HepG2 (cell line): Measurements from ENCODE around the gene BCORL1. TPM values are rescaled to one million over a fixed set of nuclear protein-coding genes. Genes with fewer than 3 reads are reported as not detected.

Experiments used
- ATAC-seq: fragments of 200-7000 bp; cut with Tn5 transposase; 3 replicates; pipeline ENCODE4 v1.9.1; 2020; ENCODE audit warnings: mild to moderate bottlenecking, moderate library complexity
- BruUV-seq: library from RNA; stranded (reverse); fragments of 400-500 nt; replicated peaks from 2 replicates; lab custom pipeline; 2021; lab: Mats Ljungman, UMichigan
- CTCF ChIA-PET: fragments of 300-600 bp; formaldehyde crosslinking; extraction: SDS; loops from one replicate; lab custom pipeline; 2021; ENCODE audit warnings: low total read pairs, inconsistent platforms, low intra/inter-chr PET ratio; lab: Yijun Ruan, JAX
- POLR2A ChIA-PET: fragments of 350-600 bp; sonication (Branson Sonifier 250); formaldehyde crosslinking; loops from one replicate; lab custom pipeline; 2020; ENCODE audit warnings: antibody characterized with exemption, inconsistent platforms; lab: Yijun Ruan, JAX
- DNase-seq: peaks from one replicate; pipeline ENCODE4 v3.0.0-alpha.2; 2015; ENCODE audit warnings: low spot score
- FAIRE-seq: peaks from 3 replicates; lab custom pipeline; 2011; peaks lifted over from hg19 to GRCh38; lab: Jason Lieb, UNC
- H2AFZ ChIP-seq: one replicate; pipeline ENCODE4 v1.6.1; 2011; ENCODE audit warnings: low read length, inconsistent platforms
- H3K27ac ChIP-seq: fragments of 300-600 bp; 3 replicates; pipeline ENCODE4 v1.8.0; 2011; ENCODE audit warnings: mixed run types, mild to moderate bottlenecking, mixed read lengths, low read length, inconsistent platforms; ENCODE audit not compliant: insufficient read depth; ENCODE audit errors: extremely low read length
- H3K27me3 ChIP-seq, 2 experiments: fragments of 200-600 bp in 1 of 2; 2 replicates in 1 of 2; 3 replicates in 1 of 2; pipeline versions ENCODE4 v1.6.0 to v1.8.0; 2011; ENCODE audit warnings: low read length in 2 of 2, mild to moderate bottlenecking in 2 of 2, moderate library complexity in 2 of 2, inconsistent platforms in 1 of 2; ENCODE audit not compliant: insufficient read depth in 2 of 2, control insufficient read depth in 1 of 2
- H3K36me3 ChIP-seq, 2 experiments: fragments of 200-600 bp in 1 of 2; replicated peaks in 1 of 2; 2 replicates in 1 of 2; 3 replicates in 1 of 2; pipeline versions ENCODE4 v1.5.1 to v1.8.0; 2011; ENCODE audit warnings: low read length in 2 of 2, inconsistent platforms in 1 of 2; ENCODE audit not compliant: insufficient read depth in 2 of 2, control insufficient read depth in 1 of 2
- H3K4me1 ChIP-seq: 2 replicates; pipeline ENCODE4 v1.5.1; 2012; ENCODE audit warnings: low read length, inconsistent platforms; ENCODE audit not compliant: insufficient read depth
- H3K4me2 ChIP-seq: 2 replicates; pipeline ENCODE4 v1.6.0; 2011; ENCODE audit warnings: low read depth, low read length, inconsistent platforms
- H3K4me3 ChIP-seq, 3 experiments: fragments of 200-600 bp in 1 of 3; sonication (generic), shearing (Covaris generic) in 1 of 3; replicated peaks in 1 of 3; 2 replicates each; pipeline ENCODE4 v1.5.1; 2011 to 2016; ENCODE audit warnings: low read length in 3 of 3, inconsistent platforms in 2 of 3, low read depth in 2 of 3, mild to moderate bottlenecking in 2 of 3, control low read depth in 1 of 3, mixed read lengths in 1 of 3; ENCODE audit not compliant: insufficient read depth in 1 of 3
- H3K79me2 ChIP-seq: one replicate; pipeline ENCODE4 v1.6.1; 2011; ENCODE audit warnings: low read length, inconsistent platforms; ENCODE audit not compliant: insufficient read depth
- H3K9ac ChIP-seq: 2 replicates; pipeline ENCODE4 v1.6.0; 2011; ENCODE audit warnings: mild to moderate bottlenecking, low read depth, low read length, inconsistent platforms; ENCODE audit not compliant: insufficient read depth
- H3K9me3 ChIP-seq: 2 replicates; pipeline ENCODE4 v1.5.1; 2012; ENCODE audit warnings: mild to moderate bottlenecking, low read length
- H4K20me1 ChIP-seq: 2 replicates; pipeline ENCODE4 v1.6.0; 2011; ENCODE audit warnings: inconsistent platforms, mild to moderate bottlenecking, low read length, moderate library complexity; ENCODE audit not compliant: insufficient read depth
- CEBPB ChIP-seq: IDR thresholded peaks from 2 replicates; pipeline ENCODE4 v1.6.1; 2011; ENCODE audit warnings: low read depth, low read length, improper control_type of control experiment, borderline replicate concordance
- EED ChIP-seq: sonication (generic); formaldehyde crosslinking; IDR thresholded peaks from 2 replicates; pipeline ENCODE4 v1.5.0; 2020; ENCODE audit warnings: mild to moderate bottlenecking, missing genetic modification reagents
- NFE2L1 ChIP-seq: sonication (generic); formaldehyde crosslinking; IDR thresholded peaks from 2 replicates; pipeline ENCODE4 v1.4.0; 2020; ENCODE audit warnings: missing genetic modification reagents, mild to moderate bottlenecking, borderline replicate concordance
- NFYC ChIP-seq: IDR thresholded peaks from 2 replicates; pipeline ENCODE4 v1.6.1; 2016; ENCODE audit warnings: missing genetic modification reagents, missing compliant biosample characterization
- RARG ChIP-seq: sonication (generic); formaldehyde crosslinking; IDR thresholded peaks from 2 replicates; pipeline ENCODE4 v1.4.0; 2020; ENCODE audit warnings: low read depth, mild to moderate bottlenecking, missing genetic modification reagents
- SIN3A ChIP-seq: IDR thresholded peaks from 2 replicates; pipeline ENCODE4 v1.6.1; 2011; ENCODE audit warnings: low read depth, mild to moderate bottlenecking, control low read depth, low read length, borderline replicate concordance
- SRSF4 ChIP-seq: fragments of 200-400 bp; formaldehyde crosslinking; IDR thresholded peaks from one replicate; pipeline ENCODE4 v1.6.1; 2018; ENCODE audit warnings: mild to moderate bottlenecking, low read depth, low read length, moderate library complexity; ENCODE audit not compliant: poor library complexity, severe bottlenecking
- ZFX ChIP-seq: sonication (generic); formaldehyde crosslinking; IDR thresholded peaks from 2 replicates; pipeline ENCODE4 v1.4.0; 2020; ENCODE audit warnings: mild to moderate bottlenecking, low read depth, missing genetic modification reagents, moderate library complexity
- ZMAT3 ChIP-seq: sonication (generic); formaldehyde crosslinking; conservative IDR thresholded peaks from 2 replicates; pipeline ENCODE4 v1.7.0; 2021; ENCODE audit warnings: missing genetic modification reagents
- ZNF24 ChIP-seq: fragments of 450-650 bp; IDR thresholded peaks from 2 replicates; pipeline ENCODE4 v1.6.1; 2017; ENCODE audit warnings: antibody characterized with exemption, mild to moderate bottlenecking
- ZNF253 ChIP-seq: sonication (generic); formaldehyde crosslinking; IDR thresholded peaks from 2 replicates; pipeline ENCODE4 v1.8.0; 2022; ENCODE audit warnings: mild to moderate bottlenecking, missing genetic modification reagents, borderline replicate concordance
- ZNF556 ChIP-seq: sonication (generic); formaldehyde crosslinking; IDR thresholded peaks from 2 replicates; pipeline ENCODE4 v1.4.0; 2020; ENCODE audit warnings: mild to moderate bottlenecking, missing genetic modification reagents, borderline replicate concordance
- ZNF652 ChIP-seq: IDR thresholded peaks from 2 replicates; pipeline ENCODE4 v1.6.1; 2016; ENCODE audit warnings: low read depth, borderline replicate concordance
- ZNF75D ChIP-seq: sonication (generic); formaldehyde crosslinking; IDR thresholded peaks from 2 replicates; pipeline ENCODE4 v1.8.1; 2023; ENCODE audit warnings: missing genetic modification reagents, mild to moderate bottlenecking, borderline replicate concordance
- ZNF879 ChIP-seq: sonication (generic); formaldehyde crosslinking; IDR thresholded peaks from 2 replicates; pipeline ENCODE4 v1.8.1; 2023; ENCODE audit warnings: missing genetic modification reagents
- ZSCAN20 ChIP-seq: sonication (generic); formaldehyde crosslinking; IDR thresholded peaks from 2 replicates; pipeline ENCODE4 v1.4.0; 2020; ENCODE audit warnings: missing genetic modification reagents, mild to moderate bottlenecking, borderline replicate concordance
- WGBS: methylation state at CpG from one replicate; pipeline ENCODE4 v1.1.6; 2017; ENCODE audit warnings: low lambda C conversion rate; 5-methylcytosine and 5-hydroxymethylcytosine counted together
- in situ Hi-C: cut with HindIII; loops from 2 replicates; pipeline ENCODE4 v1.10.0; 2017; ENCODE audit warnings: low pct_unique_long_range_greater_than_20kb; ENCODE audit not compliant: extremely low pct_ligation_motif_present
- intact Hi-C: fragments of 100-400 bp; cut with micrococcal nuclease; formaldehyde crosslinking; loops from one replicate; pipeline ENCODE4 v1.10.0; 2022; ENCODE audit not compliant: unreplicated experiment
- polyA plus RNA-seq, 8 experiments: library from polyadenylated mRNA; depleted of rRNA in 3 of 8; stranded (reverse) in 7 of 8; unstranded in 1 of 8; fragments of >200 nt; fragmentation: Illumina TruSeq in 4 of 8; extraction: Trizol in 4 of 8; gene quantifications; 2 replicates each; pipeline versions ENCODE4 v1.2.1 to v1.2.3, GENCODE V29; 2011 to 2016; ENCODE audit warnings: low read depth in 4 of 8, missing spikeins in 1 of 8, mixed read lengths in 1 of 8; ENCODE audit not compliant: insufficient read depth in 1 of 8
- total RNA-seq, 5 experiments: library from RNA; depleted of rRNA; stranded (reverse); fragments of >200 nt; fragmentation: Illumina TruSeq; extraction: Trizol; gene quantifications; 2 replicates each; pipeline ENCODE4 v1.2.3, GENCODE V29; 2016; ENCODE audit warnings: low read depth in 1 of 5
- TF ChIP-seq, protein P1 (sequence below): sonication (generic); formaldehyde crosslinking; IDR thresholded peaks from 2 replicates; pipeline ENCODE4 v1.5.0; 2020; ENCODE audit warnings: mild to moderate bottlenecking, missing genetic modification reagents, borderline replicate concordance
- TF ChIP-seq, protein P2 (sequence below): sonication (generic); formaldehyde crosslinking; IDR thresholded peaks from 2 replicates; pipeline ENCODE4 v1.4.0; 2020; ENCODE audit warnings: missing genetic modification reagents

The BCORL1 gene
- total and polyA plus RNA-seq, 2 of the 13 experiments (the other 11 are each of a cell fraction or from before 2014, with no cell fraction given), result 0.67 to 1.4 TPM

DNA sequence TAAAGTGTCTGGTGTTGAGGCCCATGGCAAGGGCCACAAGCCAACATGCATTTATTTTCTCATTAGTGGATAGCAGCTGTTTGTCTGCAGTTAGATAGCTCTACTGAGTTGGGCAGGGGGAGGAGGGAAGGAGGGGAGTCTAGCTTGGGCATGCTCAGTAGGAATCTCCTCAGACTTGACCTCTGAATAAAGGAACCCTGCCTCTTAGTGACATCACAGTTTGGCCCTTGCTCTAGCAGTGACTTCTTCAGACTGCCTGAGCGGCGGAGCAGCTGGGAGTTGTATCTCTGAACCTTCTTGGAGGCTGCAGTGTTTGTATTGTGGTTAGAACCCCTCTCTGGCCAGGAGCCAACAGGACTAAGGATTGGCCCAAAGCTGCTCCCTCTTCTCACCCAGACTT lies 57.4 kb downstream of the BCORL1 start:
- H3K4me2 ChIP-seq, result no peak overlapping the region
- no peak overlapping the region for H3K9ac ChIP-seq
- TF ChIP-seq NFYC (no peak), ZNF652 (CRISPR knock-in tag) (no peak), SIN3A (no peak), CEBPB (no peak), EED (CRISPR knock-in tag) (no peak), ZNF24 (no peak), ZNF75D (CRISPR knock-in tag) (no peak), ZNF253 (CRISPR knock-in tag) (no peak), SRSF4 (no peak), ZNF879 (CRISPR knock-in tag) (no peak), RARG (no peak), ZFX (CRISPR knock-in tag) (no peak), NFE2L1 (no peak), ZNF556 (CRISPR knock-in tag) (no peak), ZMAT3 (CRISPR knock-in tag) (no peak), ZSCAN20 (no peak)
- TF ChIP-seq, protein P1, sequence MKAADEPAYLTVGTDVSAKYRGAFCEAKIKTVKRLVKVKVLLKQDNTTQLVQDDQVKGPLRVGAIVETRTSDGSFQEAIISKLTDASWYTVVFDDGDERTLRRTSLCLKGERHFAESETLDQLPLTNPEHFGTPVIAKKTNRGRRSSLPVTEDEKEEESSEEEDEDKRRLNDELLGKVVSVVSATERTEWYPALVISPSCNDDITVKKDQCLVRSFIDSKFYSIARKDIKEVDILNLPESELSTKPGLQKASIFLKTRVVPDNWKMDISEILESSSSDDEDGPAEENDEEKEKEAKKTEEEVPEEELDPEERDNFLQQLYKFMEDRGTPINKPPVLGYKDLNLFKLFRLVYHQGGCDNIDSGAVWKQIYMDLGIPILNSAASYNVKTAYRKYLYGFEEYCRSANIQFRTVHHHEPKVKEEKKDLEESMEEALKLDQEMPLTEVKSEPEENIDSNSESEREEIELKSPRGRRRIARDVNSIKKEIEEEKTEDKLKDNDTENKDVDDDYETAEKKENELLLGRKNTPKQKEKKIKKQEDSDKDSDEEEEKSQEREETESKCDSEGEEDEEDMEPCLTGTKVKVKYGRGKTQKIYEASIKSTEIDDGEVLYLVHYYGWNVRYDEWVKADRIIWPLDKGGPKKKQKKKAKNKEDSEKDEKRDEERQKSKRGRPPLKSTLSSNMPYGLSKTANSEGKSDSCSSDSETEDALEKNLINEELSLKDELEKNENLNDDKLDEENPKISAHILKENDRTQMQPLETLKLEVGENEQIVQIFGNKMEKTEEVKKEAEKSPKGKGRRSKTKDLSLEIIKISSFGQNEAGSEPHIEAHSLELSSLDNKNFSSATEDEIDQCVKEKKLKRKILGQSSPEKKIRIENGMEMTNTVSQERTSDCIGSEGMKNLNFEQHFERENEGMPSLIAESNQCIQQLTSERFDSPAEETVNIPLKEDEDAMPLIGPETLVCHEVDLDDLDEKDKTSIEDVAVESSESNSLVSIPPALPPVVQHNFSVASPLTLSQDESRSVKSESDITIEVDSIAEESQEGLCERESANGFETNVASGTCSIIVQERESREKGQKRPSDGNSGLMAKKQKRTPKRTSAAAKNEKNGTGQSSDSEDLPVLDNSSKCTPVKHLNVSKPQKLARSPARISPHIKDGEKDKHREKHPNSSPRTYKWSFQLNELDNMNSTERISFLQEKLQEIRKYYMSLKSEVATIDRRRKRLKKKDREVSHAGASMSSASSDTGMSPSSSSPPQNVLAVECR, result no peak
- TF ChIP-seq, protein P2, sequence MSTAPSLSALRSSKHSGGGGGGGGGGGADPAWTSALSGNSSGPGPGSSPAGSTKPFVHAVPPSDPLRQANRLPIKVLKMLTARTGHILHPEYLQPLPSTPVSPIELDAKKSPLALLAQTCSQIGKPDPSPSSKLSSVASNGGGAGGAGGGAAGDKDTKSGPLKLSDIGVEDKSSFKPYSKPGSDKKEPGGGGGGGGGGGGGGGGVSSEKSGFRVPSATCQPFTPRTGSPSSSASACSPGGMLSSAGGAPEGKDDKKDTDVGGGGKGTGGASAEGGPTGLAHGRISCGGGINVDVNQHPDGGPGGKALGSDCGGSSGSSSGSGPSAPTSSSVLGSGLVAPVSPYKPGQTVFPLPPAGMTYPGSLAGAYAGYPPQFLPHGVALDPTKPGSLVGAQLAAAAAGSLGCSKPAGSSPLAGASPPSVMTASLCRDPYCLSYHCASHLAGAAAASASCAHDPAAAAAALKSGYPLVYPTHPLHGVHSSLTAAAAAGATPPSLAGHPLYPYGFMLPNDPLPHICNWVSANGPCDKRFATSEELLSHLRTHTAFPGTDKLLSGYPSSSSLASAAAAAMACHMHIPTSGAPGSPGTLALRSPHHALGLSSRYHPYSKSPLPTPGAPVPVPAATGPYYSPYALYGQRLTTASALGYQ (CRISPR knock-in tag), result no peak
- H3K27me3 ChIP-seq, result no peaks in the 10 kb centered on the region
- no CpG with 5 or more reads among the region's 2 CpGs for WGBS
- intact Hi-C loops (no loop called here), in situ Hi-C loops (no loop called here)
- no peaks in the 10 kb centered on the region for H3K4me1 ChIP-seq
- H3K9me3 ChIP-seq, result no peaks in the 10 kb centered on the region
- peaks cover 3 to 10% of the 10 kb centered on the region in 2 experiments; a peak in 3 of 5 replicates for H3K36me3 ChIP-seq
- POLR2A ChIA-PET, result no interaction called here
- CTCF ChIA-PET, result no interaction called here
- no peak for ATAC-seq
- no peak for DNase-seq
- H4K20me1 ChIP-seq, result no peaks in the 10 kb centered on the region
- no peak overlapping the region for H3K4me3 ChIP-seq
- no peak overlapping the region for H2AFZ ChIP-seq
- FAIRE-seq, result no peak
- H3K79me2 ChIP-seq, result no peaks in the 10 kb centered on the region
- BruUV-seq, result no TSS peak
- H3K27ac ChIP-seq, result no peak overlapping the region
